ENCODE measurements around the gene CELF5.
"Not testable (repeated sequence)": the region's sequence is repeated elsewhere in the genome, so short reads cannot be mapped to it uniquely, and the experiment has no call there.

The CELF5 gene

GRCh38 chr19:3283246-3283751, 58.8 kb downstream of the CELF5 start:
- no peak overlapping the region for H3K4me3 ChIP-seq (ENCODE audit: control insufficient read depth, low read depth, low read length)
- no peak for DNase-seq (ENCODE audit: low read depth)
- TF ChIP-seq, protein P1, sequence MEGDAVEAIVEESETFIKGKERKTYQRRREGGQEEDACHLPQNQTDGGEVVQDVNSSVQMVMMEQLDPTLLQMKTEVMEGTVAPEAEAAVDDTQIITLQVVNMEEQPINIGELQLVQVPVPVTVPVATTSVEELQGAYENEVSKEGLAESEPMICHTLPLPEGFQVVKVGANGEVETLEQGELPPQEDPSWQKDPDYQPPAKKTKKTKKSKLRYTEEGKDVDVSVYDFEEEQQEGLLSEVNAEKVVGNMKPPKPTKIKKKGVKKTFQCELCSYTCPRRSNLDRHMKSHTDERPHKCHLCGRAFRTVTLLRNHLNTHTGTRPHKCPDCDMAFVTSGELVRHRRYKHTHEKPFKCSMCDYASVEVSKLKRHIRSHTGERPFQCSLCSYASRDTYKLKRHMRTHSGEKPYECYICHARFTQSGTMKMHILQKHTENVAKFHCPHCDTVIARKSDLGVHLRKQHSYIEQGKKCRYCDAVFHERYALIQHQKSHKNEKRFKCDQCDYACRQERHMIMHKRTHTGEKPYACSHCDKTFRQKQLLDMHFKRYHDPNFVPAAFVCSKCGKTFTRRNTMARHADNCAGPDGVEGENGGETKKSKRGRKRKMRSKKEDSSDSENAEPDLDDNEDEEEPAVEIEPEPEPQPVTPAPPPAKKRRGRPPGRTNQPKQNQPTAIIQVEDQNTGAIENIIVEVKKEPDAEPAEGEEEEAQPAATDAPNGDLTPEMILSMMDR (IDR thresholded peaks at IDR 0.05; ENCODE audit: control insufficient read depth, insufficient read depth, low read depth, low read length, missing control alignments), result no peak

GRCh38 chr19:3283886-3284657, 59.6 kb downstream of the CELF5 start:
- TF ChIP-seq, protein P1 (IDR thresholded peaks at IDR 0.05; ENCODE audit: control insufficient read depth, insufficient read depth, low read depth, low read length, missing control alignments), result no peak
- H3K4me3 ChIP-seq (ENCODE audit: control insufficient read depth, low read depth, low read length), result no peak overlapping the region
- no peak for DNase-seq (ENCODE audit: low read depth)

DNA sequence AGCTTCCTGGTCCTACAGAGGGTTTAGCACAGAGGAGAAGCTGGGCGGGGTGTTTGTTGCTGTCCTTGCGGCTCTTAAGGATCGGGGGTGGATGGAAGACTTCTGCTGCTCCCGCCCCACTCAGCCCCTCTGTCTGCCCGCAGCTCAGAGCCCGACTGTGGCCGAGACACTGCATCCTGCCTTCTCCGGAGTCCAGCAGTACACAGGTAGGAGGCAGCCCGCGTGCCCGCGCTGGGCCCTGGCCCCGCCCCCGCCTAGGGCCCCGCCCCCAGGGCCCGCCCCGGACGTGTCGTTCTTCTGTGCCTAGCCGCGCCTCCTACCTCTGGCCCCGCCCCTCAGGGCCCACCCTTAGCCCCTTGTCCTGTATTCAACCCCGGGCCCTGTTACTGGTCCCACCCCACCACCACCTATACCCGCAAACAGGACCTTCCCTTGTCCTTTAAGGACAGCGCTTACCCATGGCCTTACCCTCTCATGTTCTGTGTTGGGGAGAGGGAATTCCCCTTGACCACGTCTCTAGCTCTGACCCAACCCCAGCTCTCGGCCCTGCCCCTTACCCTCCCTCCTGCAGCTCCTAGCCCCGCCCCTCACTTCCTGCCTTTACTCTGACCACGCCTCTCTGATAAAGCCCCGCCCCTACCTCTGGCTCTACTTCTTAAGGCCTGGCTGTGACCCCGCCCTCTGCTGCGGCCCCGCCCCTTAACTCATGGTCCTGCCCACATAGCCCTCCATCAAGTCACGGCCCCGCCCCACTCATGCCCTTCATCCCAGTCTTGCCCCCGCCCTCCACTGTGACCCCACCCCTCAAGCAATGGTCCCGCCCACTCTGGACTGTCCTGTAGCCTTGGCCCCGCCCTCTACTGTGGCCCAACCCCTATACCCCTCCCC, 60.5 kb downstream of the CELF5 start:
- H3K4me3 ChIP-seq (ENCODE audit: control insufficient read depth, low read depth, low read length), result no peak overlapping the region
- no peak for DNase-seq (ENCODE audit: low read depth)
- TF ChIP-seq, protein P1 (IDR thresholded peaks at IDR 0.05; ENCODE audit: control insufficient read depth, insufficient read depth, low read depth, low read length, missing control alignments), result no peak

DNA sequence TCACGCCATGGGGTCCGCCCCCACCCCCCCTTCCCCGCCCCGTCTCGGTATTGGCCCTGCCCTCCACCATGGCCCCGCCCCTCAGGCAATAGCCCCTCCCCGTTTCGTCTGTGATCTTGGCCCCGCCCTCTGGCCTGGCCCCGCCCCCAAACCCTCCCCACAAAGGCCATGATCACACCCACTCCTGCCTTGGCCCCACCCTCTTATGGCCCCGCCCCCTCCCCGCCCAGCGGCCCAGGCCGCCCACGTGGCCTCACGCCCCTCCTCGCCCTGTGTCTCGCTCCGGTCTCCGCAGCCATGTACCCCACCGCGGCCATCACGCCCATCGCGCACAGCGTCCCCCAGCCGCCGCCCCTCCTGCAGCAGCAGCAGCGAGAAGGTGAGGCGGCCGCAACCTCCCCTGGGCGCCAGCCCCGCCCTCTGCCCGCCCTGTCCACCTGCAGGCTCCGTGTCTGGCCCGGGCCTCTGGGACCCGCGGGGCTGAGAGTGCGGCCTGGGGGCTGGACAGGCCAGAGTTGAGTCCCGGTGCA, 61.3 kb downstream of the CELF5 start:
- DNase-seq (ENCODE audit: low read depth), result no peak
- TF ChIP-seq, protein P1 (IDR thresholded peaks at IDR 0.05; ENCODE audit: control insufficient read depth, insufficient read depth, low read depth, low read length, missing control alignments), result no peak
- H3K4me3 ChIP-seq (ENCODE audit: control insufficient read depth, low read depth, low read length), result no peak overlapping the region

GRCh38 chr19:3287814-3288213, 63.4 kb downstream of the CELF5 start:
- H3K4me3 ChIP-seq (ENCODE audit: control insufficient read depth, low read depth, low read length), result no peak overlapping the region
- TF ChIP-seq, protein P1 (IDR thresholded peaks at IDR 0.05; ENCODE audit: control insufficient read depth, insufficient read depth, low read depth, low read length, missing control alignments), result no peak
- DNase-seq (ENCODE audit: low read depth), result no peak

GRCh38 chr19:3288437-3288836, 64.0 kb downstream of the CELF5 start:
- not testable (repeated sequence) for DNase-seq (ENCODE audit: low read depth); H3K4me3 ChIP-seq (ENCODE audit: control insufficient read depth, low read depth, low read length)

Data from AG09309 (cell line).